Activated T-cell treated with anti-CD3 and anti-CD28 coated beads, Interleukin-2, amount 50 U/mL, for 24 hours (primary cell): Measurements from ENCODE around the gene ANO2.

ENCODE experiments used
- DNase-seq: peaks from one replicate; pipeline ENCODE4 v3.0.0-alpha.2; 2020
- H3K27ac Mint-ChIP-seq: 2 replicates; pipeline ENCODE4 v1.8.0; 2020; ENCODE audit warnings: mild to moderate bottlenecking, mixed read lengths
- H3K27me3 Mint-ChIP-seq: 2 replicates; pipeline ENCODE4 v1.8.0; 2020; ENCODE audit warnings: mixed read lengths
- H3K36me3 Mint-ChIP-seq: 2 replicates; pipeline ENCODE4 v1.8.0; 2020; ENCODE audit warnings: low read depth, mixed read lengths
- H3K4me1 Mint-ChIP-seq: 2 replicates; pipeline ENCODE4 v1.8.0; 2020; ENCODE audit warnings: low read depth, mixed read lengths
- H3K4me3 Mint-ChIP-seq: 2 replicates; pipeline ENCODE4 v1.8.0; 2020; ENCODE audit warnings: mild to moderate bottlenecking, moderate library complexity, mixed read lengths
- H3K9me3 Mint-ChIP-seq: 2 replicates; pipeline ENCODE4 v1.8.0; 2020; ENCODE audit warnings: mixed read lengths

Gene ANO2

GRCh38 chr12:5969974-5970690 lies 25.1 kb upstream of the ANO2 start:
- Mint-ChIP-seq H3K27me3 (peaks cover 10% of the 10 kb centered on the region), H3K4me3 (no peak overlapping the region), H3K27ac (no peak overlapping the region), H3K36me3 (no peaks in the 10 kb centered on the region), H3K9me3 (no peaks in the 10 kb centered on the region), H3K4me1 (no peaks in the 10 kb centered on the region)
- no peak for DNase-seq

- H3K4me3 Mint-ChIP-seq, result no peak overlapping the region
- no peak overlapping the region for H3K27ac Mint-ChIP-seq
- no peaks in the 10 kb centered on the region for H3K36me3 Mint-ChIP-seq
- H3K9me3 Mint-ChIP-seq, result no peaks in the 10 kb centered on the region
- DNase-seq, result no peak
- peaks cover 15% of the 10 kb centered on the region for H3K27me3 Mint-ChIP-seq
- H3K4me1 Mint-ChIP-seq, result no peaks in the 10 kb centered on the region
These were observed 24.3 kb upstream of the ANO2 start for GRCh38 chr12:5969156-5969973.

- H3K36me3 Mint-ChIP-seq, result no peaks in the 10 kb centered on the region
- peaks cover 15% of the 10 kb centered on the region for H3K27me3 Mint-ChIP-seq
- DNase-seq, result no peak
- H3K9me3 Mint-ChIP-seq, result no peaks in the 10 kb centered on the region
- H3K4me1 Mint-ChIP-seq, result no peaks in the 10 kb centered on the region
- H3K27ac Mint-ChIP-seq, result no peak overlapping the region
- H3K4me3 Mint-ChIP-seq, result no peak overlapping the region
These were observed 22.8 kb upstream of the ANO2 start for GRCh38 chr12:5967645-5968415.

- Mint-ChIP-seq H3K9me3 (no peaks in the 10 kb centered on the region), H3K36me3 (no peaks in the 10 kb centered on the region), H3K27ac (no peak overlapping the region), H3K4me3 (no peak overlapping the region), H3K4me1 (no peaks in the 10 kb centered on the region), H3K27me3 (peaks cover 15% of the 10 kb centered on the region)
- no peak for DNase-seq
These were observed 21.5 kb upstream of the ANO2 start for GRCh38 chr12:5966486-5967095.

GRCh38 chr12:5965950-5966383 lies 20.9 kb upstream of the ANO2 start:
- peak; percentile 58 for DNase-seq
- Mint-ChIP-seq H3K4me1 (no peaks in the 10 kb centered on the region), H3K9me3 (no peaks in the 10 kb centered on the region), H3K4me3 (no peak overlapping the region), H3K36me3 (no peaks in the 10 kb centered on the region), H3K27me3 (peaks cover 12% of the 10 kb centered on the region), H3K27ac (no peak overlapping the region)

- Mint-ChIP-seq H3K9me3 (no peaks in the 10 kb centered on the region), H3K4me3 (no peak overlapping the region), H3K27me3 (peaks cover 13% of the 10 kb centered on the region), H3K4me1 (no peaks in the 10 kb centered on the region), H3K36me3 (no peaks in the 10 kb centered on the region), H3K27ac (no peak overlapping the region)
- DNase-seq, result no peak
These were observed 20.1 kb upstream of the ANO2 start for GRCh38 chr12:5964913-5965900.

GRCh38 chr12:5963515-5963914 lies 18.5 kb upstream of the ANO2 start:
- no peak for DNase-seq
- Mint-ChIP-seq H3K4me3 (no peak overlapping the region), H3K36me3 (no peaks in the 10 kb centered on the region), H3K4me1 (no peaks in the 10 kb centered on the region), H3K27me3 (peaks cover 16% of the 10 kb centered on the region), H3K9me3 (no peaks in the 10 kb centered on the region), H3K27ac (no peak overlapping the region)

GRCh38 chr12:5960783-5961182 lies 15.7 kb upstream of the ANO2 start:
- DNase-seq, result no peak
- Mint-ChIP-seq H3K4me3 (no peak overlapping the region), H3K27ac (no peak overlapping the region), H3K27me3 (peaks cover 16% of the 10 kb centered on the region), H3K9me3 (no peaks in the 10 kb centered on the region), H3K4me1 (no peaks in the 10 kb centered on the region), H3K36me3 (no peaks in the 10 kb centered on the region)

GRCh38 chr12:5956987-5957386 lies 11.9 kb upstream of the ANO2 start:
- no peak for DNase-seq
- H3K36me3 Mint-ChIP-seq, result no peaks in the 10 kb centered on the region
- peaks cover 31% of the 10 kb centered on the region for H3K27me3 Mint-ChIP-seq
- no peaks in the 10 kb centered on the region for H3K4me1 Mint-ChIP-seq
- H3K9me3 Mint-ChIP-seq, result no peaks in the 10 kb centered on the region
- H3K4me3 Mint-ChIP-seq, result no peak overlapping the region
- no peak overlapping the region for H3K27ac Mint-ChIP-seq

GRCh38 chr12:5954661-5955060 lies 9.6 kb upstream of the ANO2 start:
- H3K27me3 Mint-ChIP-seq, result peaks cover 42% of the 10 kb centered on the region
- H3K36me3 Mint-ChIP-seq, result no peaks in the 10 kb centered on the region
- H3K4me3 Mint-ChIP-seq, result no peak overlapping the region
- no peaks in the 10 kb centered on the region for H3K9me3 Mint-ChIP-seq
- H3K4me1 Mint-ChIP-seq, result no peaks in the 10 kb centered on the region
- no peak for DNase-seq
- no peak overlapping the region for H3K27ac Mint-ChIP-seq

- no peaks in the 10 kb centered on the region for H3K9me3 Mint-ChIP-seq
- no peak for DNase-seq
- H3K4me1 Mint-ChIP-seq, result no peaks in the 10 kb centered on the region
- no peaks in the 10 kb centered on the region for H3K36me3 Mint-ChIP-seq
- H3K4me3 Mint-ChIP-seq, result no peak overlapping the region
- no peak overlapping the region for H3K27ac Mint-ChIP-seq
- peaks cover 45% of the 10 kb centered on the region for H3K27me3 Mint-ChIP-seq
These were observed 9.0 kb upstream of the ANO2 start for GRCh38 chr12:5953835-5954586.

- no peak for DNase-seq
These were observed 7.0 kb upstream of the ANO2 start for GRCh38 chr12:5952031-5952430.

GRCh38 chr12:5948696-5949095 lies 3.6 kb upstream of the ANO2 start:
- Mint-ChIP-seq H3K9me3 (no peaks in the 10 kb centered on the region), H3K36me3 (no peaks in the 10 kb centered on the region), H3K27ac (no peak overlapping the region), H3K4me1 (peaks cover 4% of the 10 kb centered on the region), H3K4me3 (no peak overlapping the region), H3K27me3 (peaks cover 85% of the 10 kb centered on the region)
- DNase-seq, result no peak

More at GRCh38 chr12:5952031-5952430, 7.0 kb upstream of the ANO2 start:
- Mint-ChIP-seq H3K4me1 (no peaks in the 10 kb centered on the region), H3K27me3 (peaks cover 63% of the 10 kb centered on the region), H3K36me3 (no peaks in the 10 kb centered on the region), H3K27ac (no peak overlapping the region), H3K4me3 (no peak overlapping the region), H3K9me3 (no peaks in the 10 kb centered on the region)
